Suppressor macrophage treated with lipopolysaccharide for 1 hour (primary cell): ENCODE data around the gene CFAP47.
"Not testable (repeated sequence)": the region's sequence is repeated elsewhere in the genome, so short reads cannot be mapped to it uniquely, and the experiment has no call there.

ENCODE experiments used
- DNase-seq, 3 donors: peaks; one replicate each; pipeline ENCODE4 v3.0.0-alpha.2; 2020 to 2022

CFAP47 gene

GRCh38 chrX:35919536-35920309, at the start of gene CFAP47:
Gene CFAP47 (plus strand): TSS chrX:35919734. CDS start chrX:35919800, 66 bp downstream.
- peak in 1 of 3 donors; percentile 11 for DNase-seq

GRCh38 chrX:35880601-35881000, 38.9 kb upstream of the CFAP47 start:
- DNase-seq, result no peak

GRCh38 chrX:35886135-35886534, 33.4 kb upstream of the CFAP47 start:
- DNase-seq, result no peak

GRCh38 chrX:35890699-35891098, 28.8 kb upstream of the CFAP47 start:
- DNase-seq, result peak; percentile 56 to 70 (median 64)

GRCh38 chrX:35986816-35987215, 67.3 kb downstream of the CFAP47 start:
- DNase-seq, result not testable (repeated sequence)

GRCh38 chrX:36007207-36007606, 87.7 kb downstream of the CFAP47 start:
- no peak for DNase-seq

- DNase-seq, result no peak
Observed at GRCh38 chrX:36019125-36019524, 99.6 kb downstream of the CFAP47 start.

GRCh38 chrX:36035550-36035949, 116.0 kb downstream of the CFAP47 start:
- no peak for DNase-seq

- no peak for DNase-seq
Observed at GRCh38 chrX:36062778-36063177, 143.2 kb downstream of the CFAP47 start.

- DNase-seq, result no peak
Observed at GRCh38 chrX:36071061-36071460, 151.5 kb downstream of the CFAP47 start.

- DNase-seq, result not testable (repeated sequence)
Observed at GRCh38 chrX:36075009-36075408, 155.5 kb downstream of the CFAP47 start.

- DNase-seq, result no peak
Observed at GRCh38 chrX:36083256-36083655, 163.7 kb downstream of the CFAP47 start.

GRCh38 chrX:36087366-36087765, 167.8 kb downstream of the CFAP47 start:
- no peak for DNase-seq

- DNase-seq, result not testable (repeated sequence)
Observed at GRCh38 chrX:36088939-36089338, 169.4 kb downstream of the CFAP47 start.

GRCh38 chrX:36102425-36102824, 182.9 kb downstream of the CFAP47 start:
- no peak for DNase-seq

- DNase-seq, result no peak
Observed at GRCh38 chrX:36116222-36116621, 196.7 kb downstream of the CFAP47 start.

GRCh38 chrX:36159254-36159653, 239.7 kb downstream of the CFAP47 start:
- DNase-seq, result no peak

GRCh38 chrX:36160081-36160480, 240.5 kb downstream of the CFAP47 start:
- no peak for DNase-seq

GRCh38 chrX:36198575-36198974, 279.0 kb downstream of the CFAP47 start:
- DNase-seq, result no peak

GRCh38 chrX:36199928-36200327, 280.4 kb downstream of the CFAP47 start:
- no peak for DNase-seq

- no peak for DNase-seq
Observed at GRCh38 chrX:36214924-36215323, 295.4 kb downstream of the CFAP47 start.

- no peak for DNase-seq
Observed at GRCh38 chrX:36218801-36219200, 299.3 kb downstream of the CFAP47 start.

GRCh38 chrX:36234840-36235528, 315.4 kb downstream of the CFAP47 start:
- DNase-seq, result not testable (repeated sequence)

GRCh38 chrX:36241397-36241796, 321.9 kb downstream of the CFAP47 start:
- DNase-seq, result no peak
